HEK293 (cell line): ENCODE measurements around the gene PCDHB11.
"Not testable (repeated sequence)": the region's sequence is repeated elsewhere in the genome, so short reads cannot be mapped to it uniquely, and the experiment has no call there.

Experiments
- BCL6B ChIP-seq: fragments of 450-650 bp; formaldehyde crosslinking; IDR thresholded peaks from 2 replicates; pipeline ENCODE4 v1.5.1; 2017; ENCODE audit warnings: missing biosample characterization, missing genetic modification characterization
- CTCF ChIP-seq: fragments of 450-650 bp; formaldehyde crosslinking; IDR thresholded peaks from 2 replicates; pipeline ENCODE4 v1.5.1; 2016; ENCODE audit warnings: missing biosample characterization, missing genetic modification characterization
- MEIS1 ChIP-seq: sonication (generic); formaldehyde crosslinking; IDR thresholded peaks from 2 replicates; pipeline ENCODE4 v1.8.1; 2022; ENCODE audit warnings: missing genetic modification reagents, mild to moderate bottlenecking, borderline replicate concordance
- MYNN ChIP-seq: fragments of 450-650 bp; formaldehyde crosslinking; IDR thresholded peaks from 2 replicates; pipeline ENCODE4 v1.5.1; 2016; ENCODE audit warnings: missing biosample characterization, missing genetic modification characterization, borderline replicate concordance
- RBAK ChIP-seq: fragments of 450-650 bp; formaldehyde crosslinking; IDR thresholded peaks from 2 replicates; pipeline ENCODE4 v1.5.1; 2016; ENCODE audit warnings: missing biosample characterization, missing genetic modification characterization
- REST ChIP-seq: fragments of 450-650 bp; formaldehyde crosslinking; IDR thresholded peaks from 2 replicates; pipeline ENCODE4 v1.5.1; 2016; ENCODE audit warnings: missing biosample characterization, missing genetic modification characterization
- SP7 ChIP-seq: fragments of 450-650 bp; formaldehyde crosslinking; IDR thresholded peaks from 2 replicates; pipeline ENCODE4 v1.5.1; 2016; ENCODE audit warnings: missing biosample characterization, missing genetic modification characterization
- TSHZ1 ChIP-seq: fragments of 450-650 bp; formaldehyde crosslinking; IDR thresholded peaks from 2 replicates; pipeline ENCODE4 v1.5.1; 2016; ENCODE audit warnings: missing biosample characterization, missing genetic modification characterization, borderline replicate concordance
- ZBTB1 ChIP-seq: fragments of 450-650 bp; formaldehyde crosslinking; IDR thresholded peaks from 2 replicates; pipeline ENCODE4 v1.5.1; 2016; ENCODE audit warnings: missing biosample characterization, missing genetic modification characterization
- ZNF175 ChIP-seq: fragments of 450-650 bp; formaldehyde crosslinking; IDR thresholded peaks from 2 replicates; pipeline ENCODE4 v1.5.1; 2016; ENCODE audit warnings: missing biosample characterization, missing genetic modification characterization
- ZNF416 ChIP-seq: fragments of 450-650 bp; formaldehyde crosslinking; IDR thresholded peaks from 2 replicates; pipeline ENCODE4 v1.5.1; 2016; ENCODE audit warnings: missing biosample characterization, missing genetic modification characterization
- ZNF639 ChIP-seq: fragments of 450-650 bp; formaldehyde crosslinking; IDR thresholded peaks from 2 replicates; pipeline ENCODE4 v1.5.1; 2016; ENCODE audit warnings: missing biosample characterization, missing genetic modification characterization

- not testable (repeated sequence) for TF ChIP-seq RBAK; BCL6B; CTCF (tag by site-specific recombination); ZNF416 (tag by site-specific recombination); ZBTB1 (tag by site-specific recombination); REST (tag by site-specific recombination); MEIS1 (CRISPR knock-in tag); ZNF639 (tag by site-specific recombination); TSHZ1 (tag by site-specific recombination); MYNN; SP7 (tag by site-specific recombination); ZNF175 (tag by site-specific recombination)
Measured at GRCh38 chr5:141235922-141236321, 36.5 kb downstream of the PCDHB11 start.
